Nephron progenitor cell (in vitro differentiated cells): Measurements from ENCODE around the gene RETREG2.
A peak's percentile ranks its signal among the peaks of the same experiment; 100 is the strongest.

Experiments used
- DNase-seq: peaks from one replicate; pipeline ENCODE4 v3.0.0; 2021
- H3K27ac Mint-ChIP-seq: 2 replicates; pipeline ENCODE4 v1.8.0; 2021; ENCODE audit warnings: mild to moderate bottlenecking, moderate library complexity, mixed read lengths
- H3K27me3 Mint-ChIP-seq: 2 replicates; pipeline ENCODE4 v1.8.0; 2021; ENCODE audit warnings: mild to moderate bottlenecking, low read depth, mixed read lengths; ENCODE audit not compliant: poor library complexity
- H3K36me3 Mint-ChIP-seq: 2 replicates; pipeline ENCODE4 v1.8.0; 2021; ENCODE audit warnings: low read depth, mixed read lengths
- H3K4me1 Mint-ChIP-seq: 2 replicates; pipeline ENCODE4 v1.8.0; 2021; ENCODE audit warnings: mixed read lengths
- H3K4me3 Mint-ChIP-seq: 2 replicates; pipeline ENCODE4 v1.8.0; 2021; ENCODE audit warnings: mild to moderate bottlenecking, moderate library complexity, mixed read lengths
- H3K9me3 Mint-ChIP-seq: 2 replicates; pipeline ENCODE4 v1.8.0; 2021; ENCODE audit warnings: mild to moderate bottlenecking, moderate library complexity, mixed read lengths
- TF ChIP-seq, protein P1 (sequence below): fragments of 200-600 bp; sonication (generic); IDR thresholded peaks from 2 replicates; pipeline ENCODE4 v1.5.0; 2021; ENCODE audit warnings: antibody characterized with exemption

The RETREG2 gene

GRCh38 chr2:219171231-219171651 is 6.8 kb upstream of the RETREG2 start:
- TF ChIP-seq, protein P1, sequence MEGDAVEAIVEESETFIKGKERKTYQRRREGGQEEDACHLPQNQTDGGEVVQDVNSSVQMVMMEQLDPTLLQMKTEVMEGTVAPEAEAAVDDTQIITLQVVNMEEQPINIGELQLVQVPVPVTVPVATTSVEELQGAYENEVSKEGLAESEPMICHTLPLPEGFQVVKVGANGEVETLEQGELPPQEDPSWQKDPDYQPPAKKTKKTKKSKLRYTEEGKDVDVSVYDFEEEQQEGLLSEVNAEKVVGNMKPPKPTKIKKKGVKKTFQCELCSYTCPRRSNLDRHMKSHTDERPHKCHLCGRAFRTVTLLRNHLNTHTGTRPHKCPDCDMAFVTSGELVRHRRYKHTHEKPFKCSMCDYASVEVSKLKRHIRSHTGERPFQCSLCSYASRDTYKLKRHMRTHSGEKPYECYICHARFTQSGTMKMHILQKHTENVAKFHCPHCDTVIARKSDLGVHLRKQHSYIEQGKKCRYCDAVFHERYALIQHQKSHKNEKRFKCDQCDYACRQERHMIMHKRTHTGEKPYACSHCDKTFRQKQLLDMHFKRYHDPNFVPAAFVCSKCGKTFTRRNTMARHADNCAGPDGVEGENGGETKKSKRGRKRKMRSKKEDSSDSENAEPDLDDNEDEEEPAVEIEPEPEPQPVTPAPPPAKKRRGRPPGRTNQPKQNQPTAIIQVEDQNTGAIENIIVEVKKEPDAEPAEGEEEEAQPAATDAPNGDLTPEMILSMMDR = peak; percentile 73
- Mint-ChIP-seq H3K27ac (no peak overlapping the region), H3K4me3 (no peak overlapping the region), H3K9me3 (no peaks in the 10 kb centered on the region), H3K4me1 (peaks cover 25% of the 10 kb centered on the region), H3K27me3 (peaks cover 19% of the 10 kb centered on the region), H3K36me3 (peaks cover 8% of the 10 kb centered on the region)
- peak; percentile 30 for DNase-seq

- DNase-seq = no peak
- H3K27me3 Mint-ChIP-seq = peaks cover 19% of the 10 kb centered on the region
- TF ChIP-seq, protein P1 = no peak
- peaks cover 31% of the 10 kb centered on the region for H3K4me1 Mint-ChIP-seq
- H3K27ac Mint-ChIP-seq = no peak overlapping the region
- H3K4me3 Mint-ChIP-seq = no peak overlapping the region
- no peaks in the 10 kb centered on the region for H3K9me3 Mint-ChIP-seq
- H3K36me3 Mint-ChIP-seq = peaks cover 8% of the 10 kb centered on the region
Observed at GRCh38 chr2:219172231-219173154, 5.6 kb upstream of the RETREG2 start.

GRCh38 chr2:219173176-219173575 is 4.9 kb upstream of the RETREG2 start:
- H3K4me3 Mint-ChIP-seq = no peak overlapping the region
- H3K27ac Mint-ChIP-seq = no peak overlapping the region
- no peak for DNase-seq
- peaks cover 8% of the 10 kb centered on the region for H3K36me3 Mint-ChIP-seq
- peaks cover 19% of the 10 kb centered on the region for H3K27me3 Mint-ChIP-seq
- TF ChIP-seq, protein P1 = no peak
- no peaks in the 10 kb centered on the region for H3K9me3 Mint-ChIP-seq
- peaks cover 29% of the 10 kb centered on the region for H3K4me1 Mint-ChIP-seq

- H3K9me3 Mint-ChIP-seq = no peaks in the 10 kb centered on the region
- peaks cover 8% of the 10 kb centered on the region for H3K36me3 Mint-ChIP-seq
- peaks cover 11% of the 10 kb centered on the region for H3K27me3 Mint-ChIP-seq
- no peak for DNase-seq
- TF ChIP-seq, protein P1 = no peak
- peak overlapping the region; percentile 51 for H3K4me3 Mint-ChIP-seq
- peaks cover 35% of the 10 kb centered on the region for H3K4me1 Mint-ChIP-seq
- H3K27ac Mint-ChIP-seq = no peak overlapping the region
Observed at GRCh38 chr2:219174146-219174545, 3.9 kb upstream of the RETREG2 start.

DNA sequence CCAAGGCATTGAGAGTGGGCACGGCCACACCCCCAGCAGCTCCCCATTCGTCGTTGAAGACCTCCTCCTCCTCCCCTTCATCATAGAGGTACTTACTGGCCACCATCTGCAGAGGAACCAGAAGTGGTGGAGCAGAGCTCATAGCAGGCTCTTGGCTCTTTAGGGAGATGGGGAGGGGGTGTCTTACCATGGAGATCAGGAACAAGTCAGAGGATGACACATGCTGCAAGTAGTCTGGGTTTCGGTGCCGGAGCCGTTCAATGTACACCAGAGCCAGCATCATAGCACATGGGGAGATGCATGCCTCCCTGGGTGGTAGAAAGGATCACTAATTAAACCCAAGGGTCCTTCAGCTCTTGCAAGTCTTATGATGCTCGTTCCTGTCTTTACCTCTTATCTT is 3.3 kb upstream of the RETREG2 start:
- Mint-ChIP-seq H3K36me3 (peaks cover 8% of the 10 kb centered on the region), H3K9me3 (no peaks in the 10 kb centered on the region), H3K27ac (no peak overlapping the region), H3K4me3 (peak overlapping the region; percentile 51), H3K4me1 (peaks cover 40% of the 10 kb centered on the region), H3K27me3 (peaks cover 6% of the 10 kb centered on the region)
- TF ChIP-seq, protein P1 = no peak
- no peak for DNase-seq
